Mucosa of stomach (tissue), 1 donor: ENCODE results near the gene TCF19.

ENCODE experiments used
- H3K27me3 ChIP-seq: one replicate; pipeline ENCODE4 v1.7.0; 2013; ENCODE audit warnings: mild to moderate bottlenecking, low read length; ENCODE audit not compliant: control insufficient read depth, insufficient read depth
- H3K36me3 ChIP-seq: one replicate; pipeline ENCODE4 v1.7.0; 2013; ENCODE audit warnings: low read length; ENCODE audit not compliant: control insufficient read depth, insufficient read depth
- H3K4me1 ChIP-seq: one replicate; pipeline ENCODE4 v1.7.0; 2013; ENCODE audit warnings: mild to moderate bottlenecking, low read length; ENCODE audit not compliant: control insufficient read depth, insufficient read depth
- H3K4me3 ChIP-seq: one replicate; pipeline ENCODE4 v1.7.0; 2013; ENCODE audit warnings: low read length
- H3K9ac ChIP-seq: one replicate; pipeline ENCODE4 v1.7.0; 2013; ENCODE audit warnings: mild to moderate bottlenecking, low read length, moderate library complexity
- H3K9me3 ChIP-seq: one replicate; pipeline ENCODE4 v1.7.0; 2013; ENCODE audit warnings: mild to moderate bottlenecking, low read length, moderate library complexity; ENCODE audit not compliant: control insufficient read depth
- donor health status: Pancreatic carcinoma.

Gene TCF19

GRCh38 chr6:31210123-31210522, 51.7 kb downstream of the TCF19 start:
- no peak overlapping the region for H3K4me3 ChIP-seq
- H3K36me3 ChIP-seq, result no peaks in the 10 kb centered on the region
- H3K9me3 ChIP-seq, result no peaks in the 10 kb centered on the region
- H3K9ac ChIP-seq, result no peak overlapping the region
- no peaks in the 10 kb centered on the region for H3K27me3 ChIP-seq
- H3K4me1 ChIP-seq, result peaks cover 12% of the 10 kb centered on the region

GRCh38 chr6:31210741-31211532, 52.5 kb downstream of the TCF19 start:
- H3K9ac ChIP-seq, result no peak overlapping the region
- peaks cover 12% of the 10 kb centered on the region for H3K4me1 ChIP-seq
- no peak overlapping the region for H3K4me3 ChIP-seq
- H3K27me3 ChIP-seq, result no peaks in the 10 kb centered on the region
- no peaks in the 10 kb centered on the region for H3K36me3 ChIP-seq
- H3K9me3 ChIP-seq, result no peaks in the 10 kb centered on the region
